ENCODE measurements around the gene LPAR3. TPM values are rescaled to one million over a fixed set of nuclear protein-coding genes. Genes with fewer than 3 reads are reported as not detected.

The LPAR3 gene
- total RNA-seq, 1 experiment from 2014 or later, result 0.13 TPM

DNA sequence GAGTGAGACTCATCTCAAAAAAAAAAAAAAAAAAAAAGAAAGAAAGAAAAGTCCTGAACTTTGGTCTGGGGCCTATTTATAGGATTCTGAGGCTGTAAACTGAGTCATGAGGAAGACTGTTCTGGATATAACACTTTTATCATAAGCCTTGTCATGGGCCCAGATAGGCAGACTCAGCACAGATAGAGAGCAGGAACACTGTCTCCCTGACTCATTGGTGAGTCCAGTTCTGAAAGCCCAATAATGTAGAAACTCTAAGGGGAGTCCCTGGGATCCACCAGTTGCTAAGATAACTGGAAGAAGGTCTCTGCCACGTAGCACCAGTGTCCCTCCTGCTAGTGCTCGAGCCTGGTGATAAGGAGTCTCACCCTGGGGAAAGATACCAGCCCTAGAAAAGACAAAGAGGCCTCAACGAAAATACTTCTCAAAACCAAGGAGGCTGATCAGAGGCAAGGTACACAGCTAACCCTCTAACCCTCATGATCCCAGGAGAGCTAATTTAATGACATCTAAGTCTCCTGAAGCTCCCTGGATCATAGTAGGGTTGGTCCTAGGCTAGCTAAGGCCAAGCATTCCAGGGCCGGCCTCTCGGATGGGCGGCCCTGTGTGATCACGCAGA, 43.5 kb downstream of the LPAR3 start:
- TF ChIP-seq, protein P1, sequence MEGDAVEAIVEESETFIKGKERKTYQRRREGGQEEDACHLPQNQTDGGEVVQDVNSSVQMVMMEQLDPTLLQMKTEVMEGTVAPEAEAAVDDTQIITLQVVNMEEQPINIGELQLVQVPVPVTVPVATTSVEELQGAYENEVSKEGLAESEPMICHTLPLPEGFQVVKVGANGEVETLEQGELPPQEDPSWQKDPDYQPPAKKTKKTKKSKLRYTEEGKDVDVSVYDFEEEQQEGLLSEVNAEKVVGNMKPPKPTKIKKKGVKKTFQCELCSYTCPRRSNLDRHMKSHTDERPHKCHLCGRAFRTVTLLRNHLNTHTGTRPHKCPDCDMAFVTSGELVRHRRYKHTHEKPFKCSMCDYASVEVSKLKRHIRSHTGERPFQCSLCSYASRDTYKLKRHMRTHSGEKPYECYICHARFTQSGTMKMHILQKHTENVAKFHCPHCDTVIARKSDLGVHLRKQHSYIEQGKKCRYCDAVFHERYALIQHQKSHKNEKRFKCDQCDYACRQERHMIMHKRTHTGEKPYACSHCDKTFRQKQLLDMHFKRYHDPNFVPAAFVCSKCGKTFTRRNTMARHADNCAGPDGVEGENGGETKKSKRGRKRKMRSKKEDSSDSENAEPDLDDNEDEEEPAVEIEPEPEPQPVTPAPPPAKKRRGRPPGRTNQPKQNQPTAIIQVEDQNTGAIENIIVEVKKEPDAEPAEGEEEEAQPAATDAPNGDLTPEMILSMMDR (conservative IDR thresholded peaks at IDR 0.05; ENCODE audit: low read depth, low read length), result no peak
- no peak for TF ChIP-seq EZH2 (IDR thresholded peaks at IDR 0.05; ENCODE audit: borderline replicate concordance, low read depth, low read length, poor library complexity, severe bottlenecking)
- no peak overlapping the region for H3K4me3 ChIP-seq (ENCODE audit: low read depth, low read length, poor library complexity, severe bottlenecking)
- intact Hi-C loops (cut with micrococcal nuclease; ENCODE audit: unreplicated experiment), result no loop called here
- no peak for DNase-seq (ENCODE audit: low spot score)
- ChIA-PET CTCF (no interaction called here), POLR2A (ENCODE audit: low non-redundant PET) (no interaction called here)
- no TSS peak for BruUV-seq (replicated peaks)
- no peaks in the 10 kb centered on the region for H3K9me3 ChIP-seq (ENCODE audit: low read depth, low read length, poor library complexity, severe bottlenecking)
- H3K4me1 ChIP-seq (ENCODE audit: insufficient read depth, low read length, poor library complexity, severe bottlenecking), result no peaks in the 10 kb centered on the region
- no peaks in the 10 kb centered on the region for H3K36me3 ChIP-seq (ENCODE audit: insufficient read depth, low read length, poor library complexity, severe bottlenecking)
- H3K27me3 ChIP-seq (replicated peaks; ENCODE audit: insufficient read depth, low read depth, low read length, poor library complexity), result no peaks in the 10 kb centered on the region
- H3K27ac ChIP-seq (ENCODE audit: low read depth, low read length, poor library complexity, severe bottlenecking), result no peak overlapping the region

DNA sequence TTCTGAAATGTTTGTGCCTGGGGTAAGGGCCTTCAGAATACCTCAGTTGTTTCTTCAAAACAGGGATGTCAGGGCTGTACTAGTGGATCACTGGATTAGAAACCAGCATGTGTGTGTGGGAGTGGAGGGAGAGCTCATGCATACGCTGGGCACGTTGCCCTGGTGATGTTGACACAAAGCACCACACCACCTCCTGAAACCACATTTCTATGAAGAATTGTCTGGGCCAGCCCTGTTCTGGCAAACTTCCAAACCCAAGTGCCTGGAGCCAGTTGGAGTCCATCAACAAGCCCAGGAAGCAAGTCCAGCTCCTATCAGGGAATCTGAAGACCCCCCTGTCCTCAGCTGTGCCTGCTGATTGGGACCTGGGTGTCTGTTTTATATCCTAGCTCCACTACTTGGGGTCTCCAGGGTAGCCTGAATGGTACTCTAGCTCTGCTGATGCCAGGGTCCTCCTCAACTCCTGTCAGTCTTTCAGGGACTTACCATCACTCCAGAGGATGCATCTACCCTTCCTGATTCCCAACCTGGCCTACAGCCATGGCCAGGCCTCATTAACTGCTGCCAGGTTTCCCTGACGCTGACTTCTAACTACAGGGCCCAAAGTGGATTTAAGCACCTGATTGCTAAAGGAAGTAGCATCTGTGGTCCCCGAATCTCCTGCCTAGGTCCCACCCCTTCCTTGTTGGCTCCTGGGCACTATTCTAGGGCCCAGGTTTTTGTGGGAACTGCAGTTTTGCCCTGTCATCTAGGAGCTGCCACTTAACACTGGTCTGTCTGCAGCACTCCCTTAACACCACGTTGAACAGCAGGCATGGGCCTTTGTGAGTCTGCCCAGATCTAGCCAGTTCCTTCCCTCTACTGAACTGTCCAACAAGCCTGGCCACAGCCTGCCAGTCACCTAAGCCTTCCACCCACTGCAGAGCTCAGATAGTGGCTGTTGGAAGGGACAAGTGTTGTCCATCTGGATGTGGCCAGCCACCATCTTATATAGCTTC, 45.5 kb downstream of the LPAR3 start:
- no peak overlapping the region for H3K27ac ChIP-seq (ENCODE audit: low read depth, low read length, poor library complexity, severe bottlenecking)
- no peaks in the 10 kb centered on the region for H3K4me1 ChIP-seq (ENCODE audit: insufficient read depth, low read length, poor library complexity, severe bottlenecking)
- ChIA-PET CTCF (no interaction called here), POLR2A (ENCODE audit: low non-redundant PET) (no interaction called here)
- BruUV-seq (replicated peaks), result no TSS peak
- TF ChIP-seq EZH2 (IDR thresholded peaks at IDR 0.05; ENCODE audit: borderline replicate concordance, low read depth, low read length, poor library complexity, severe bottlenecking), result no peak
- TF ChIP-seq, protein P1 (conservative IDR thresholded peaks at IDR 0.05; ENCODE audit: low read depth, low read length), result no peak
- H3K9me3 ChIP-seq (ENCODE audit: low read depth, low read length, poor library complexity, severe bottlenecking), result no peaks in the 10 kb centered on the region
- H3K4me3 ChIP-seq (ENCODE audit: low read depth, low read length, poor library complexity, severe bottlenecking), result no peak overlapping the region
- H3K27me3 ChIP-seq (replicated peaks; ENCODE audit: insufficient read depth, low read depth, low read length, poor library complexity), result peaks cover 2% of the 10 kb centered on the region
- DNase-seq (ENCODE audit: low spot score), result peak; percentile 55
- intact Hi-C loops (cut with micrococcal nuclease; ENCODE audit: unreplicated experiment), result no loop called here
- no peaks in the 10 kb centered on the region for H3K36me3 ChIP-seq (ENCODE audit: insufficient read depth, low read length, poor library complexity, severe bottlenecking)

DNA sequence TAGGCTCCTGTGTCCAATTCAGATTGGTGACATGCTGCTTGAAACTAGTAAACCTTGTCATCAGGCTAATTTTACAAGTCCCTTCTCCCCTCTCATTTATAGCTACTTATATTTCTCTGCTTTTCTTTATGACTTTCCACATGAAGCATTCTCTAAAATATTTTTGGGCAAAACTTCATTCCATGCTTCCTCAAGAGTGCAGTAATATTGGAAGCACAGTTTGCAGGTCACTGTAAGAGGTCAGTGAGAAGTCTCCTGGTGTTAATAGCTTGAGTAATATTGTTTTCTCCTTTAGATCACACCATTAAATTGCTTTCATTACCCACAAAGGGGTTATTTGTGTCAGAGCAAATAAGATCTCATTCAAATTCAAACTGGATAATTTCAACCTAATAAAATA, 46.6 kb downstream of the LPAR3 start:
- ChIA-PET CTCF (no interaction called here), POLR2A (ENCODE audit: low non-redundant PET) (no interaction called here)
- Histone ChIP-seq H3K9me3 (ENCODE audit: low read depth, low read length, poor library complexity, severe bottlenecking) (no peaks in the 10 kb centered on the region), H3K36me3 (ENCODE audit: insufficient read depth, low read length, poor library complexity, severe bottlenecking) (no peaks in the 10 kb centered on the region), H3K27me3 (replicated peaks; ENCODE audit: insufficient read depth, low read depth, low read length, poor library complexity) (peaks cover 14% of the 10 kb centered on the region), H3K4me1 (ENCODE audit: insufficient read depth, low read length, poor library complexity, severe bottlenecking) (no peaks in the 10 kb centered on the region), H3K4me3 (ENCODE audit: low read depth, low read length, poor library complexity, severe bottlenecking) (no peak overlapping the region), H3K27ac (ENCODE audit: low read depth, low read length, poor library complexity, severe bottlenecking) (no peak overlapping the region)
- intact Hi-C loops (cut with micrococcal nuclease; ENCODE audit: unreplicated experiment), result no loop called here
- TF ChIP-seq EZH2 (IDR thresholded peaks at IDR 0.05; ENCODE audit: borderline replicate concordance, low read depth, low read length, poor library complexity, severe bottlenecking), result no peak
- TF ChIP-seq, protein P1 (conservative IDR thresholded peaks at IDR 0.05; ENCODE audit: low read depth, low read length), result no peak
- no TSS peak for BruUV-seq (replicated peaks)
- DNase-seq (ENCODE audit: low spot score), result no peak

Measured in A673 (cell line).